Muscle layer of duodenum (tissue), 2 donors: Measurements from ENCODE around the gene UXT.
A peak's percentile ranks its signal among the peaks of the same experiment; 100 is the strongest.
"Not testable (repeated sequence)": the region's sequence is repeated elsewhere in the genome, so short reads cannot be mapped to it uniquely, and the experiment has no call there.

ENCODE experiments used
- H3K27ac ChIP-seq: one replicate; pipeline ENCODE4 v1.7.0; 2013; ENCODE audit warnings: mild to moderate bottlenecking, low read length
- H3K27me3 ChIP-seq: one replicate; pipeline ENCODE4 v1.7.0; 2013; ENCODE audit warnings: low read depth, mild to moderate bottlenecking, control low read depth, low read length
- H3K36me3 ChIP-seq, 2 donors: one replicate each; pipeline ENCODE4 v1.7.0; 2013; ENCODE audit warnings: low read length in 2 of 2, control low read depth in 1 of 2, mild to moderate bottlenecking in 1 of 2; ENCODE audit not compliant: insufficient read depth in 2 of 2, control insufficient read depth in 1 of 2
- H3K4me1 ChIP-seq, 2 donors: one replicate each; pipeline ENCODE4 v1.7.0; 2013; ENCODE audit warnings: low read length in 2 of 2, mild to moderate bottlenecking in 2 of 2, control low read depth in 1 of 2, moderate library complexity in 1 of 2; ENCODE audit not compliant: insufficient read depth in 2 of 2, control insufficient read depth in 1 of 2
- H3K4me3 ChIP-seq, 2 donors: one replicate each; pipeline ENCODE4 v1.7.0; 2013; ENCODE audit warnings: low read length in 2 of 2, low read depth in 1 of 2, mild to moderate bottlenecking in 1 of 2
- H3K9me3 ChIP-seq, 2 donors: one replicate each; pipeline ENCODE4 v1.7.0; 2013; ENCODE audit warnings: low read length in 2 of 2, control low read depth in 1 of 2, mild to moderate bottlenecking in 1 of 2; ENCODE audit not compliant: control insufficient read depth in 1 of 2
- donor health status: healthy.

The UXT gene

GRCh38 chrX:47658684-47659420 is at the start of gene UXT:
TSS of gene UXT (minus strand) at chrX:47659180. CDS start at chrX:47658927, 253 bp downstream.
- peaks cover 11 to 25% of the 10 kb centered on the region in 2 donors for H3K36me3 ChIP-seq
- no peaks in the 10 kb centered on the region for H3K4me1 ChIP-seq
- H3K27ac ChIP-seq = peak within 1 kb of the TSS; percentile 92
- no peaks in the 10 kb centered on the region for H3K9me3 ChIP-seq
- peak within 1 kb of the TSS; percentile 63 to 76 for H3K4me3 ChIP-seq
- no peaks in the 10 kb centered on the region for H3K27me3 ChIP-seq

GRCh38 chrX:47707031-47707780 is 48.2 kb upstream of the UXT start:
- H3K4me3 ChIP-seq = no peak overlapping the region

GRCh38 chrX:47706575-47706974 is 47.6 kb upstream of the UXT start:
- Histone ChIP-seq H3K4me1 (no peaks in the 10 kb centered on the region), H3K27ac (no peak overlapping the region), H3K36me3 (no peaks in the 10 kb centered on the region), H3K9me3 (no peaks in the 10 kb centered on the region), H3K4me3 (no peak overlapping the region), H3K27me3 (no peaks in the 10 kb centered on the region)

More at GRCh38 chrX:47707031-47707780, 48.2 kb upstream of the UXT start:
- Histone ChIP-seq H3K27me3 (no peaks in the 10 kb centered on the region), H3K4me1 (no peaks in the 10 kb centered on the region), H3K27ac (no peak overlapping the region), H3K9me3 (no peaks in the 10 kb centered on the region), H3K36me3 (no peaks in the 10 kb centered on the region)

GRCh38 chrX:47704736-47705135 is 45.8 kb upstream of the UXT start:
- no peaks in the 10 kb centered on the region for H3K27me3 ChIP-seq
- no peak overlapping the region for H3K4me3 ChIP-seq
- H3K27ac ChIP-seq = no peak overlapping the region
- H3K36me3 ChIP-seq = no peaks in the 10 kb centered on the region
- H3K9me3 ChIP-seq = no peaks in the 10 kb centered on the region
- H3K4me1 ChIP-seq = no peaks in the 10 kb centered on the region

GRCh38 chrX:47697181-47697580 is 38.2 kb upstream of the UXT start:
- H3K36me3 ChIP-seq = no peaks in the 10 kb centered on the region
- no peaks in the 10 kb centered on the region for H3K27me3 ChIP-seq
- no peak overlapping the region for H3K27ac ChIP-seq
- H3K4me3 ChIP-seq = no peak overlapping the region
- no peaks in the 10 kb centered on the region for H3K4me1 ChIP-seq
- H3K9me3 ChIP-seq = no peaks in the 10 kb centered on the region

GRCh38 chrX:47690175-47690574 is 31.2 kb upstream of the UXT start:
- Histone ChIP-seq H3K27me3 (no peaks in the 10 kb centered on the region), H3K4me1 (no peaks in the 10 kb centered on the region), H3K4me3 (no peak overlapping the region), H3K27ac (no peak overlapping the region), H3K9me3 (no peaks in the 10 kb centered on the region), H3K36me3 (no peaks in the 10 kb centered on the region)

GRCh38 chrX:47687263-47687662 is 28.3 kb upstream of the UXT start:
- H3K27ac ChIP-seq = no peak overlapping the region
- H3K36me3 ChIP-seq = no peaks in the 10 kb centered on the region
- no peak overlapping the region for H3K4me3 ChIP-seq
- no peaks in the 10 kb centered on the region for H3K27me3 ChIP-seq
- H3K4me1 ChIP-seq = no peaks in the 10 kb centered on the region
- H3K9me3 ChIP-seq = no peaks in the 10 kb centered on the region

GRCh38 chrX:47683829-47684205 is 24.8 kb upstream of the UXT start:
- H3K9me3 ChIP-seq = no peaks in the 10 kb centered on the region
- no peak overlapping the region for H3K27ac ChIP-seq
- no peaks in the 10 kb centered on the region for H3K36me3 ChIP-seq
- H3K4me3 ChIP-seq = no peak overlapping the region
- no peaks in the 10 kb centered on the region for H3K4me1 ChIP-seq
- no peaks in the 10 kb centered on the region for H3K27me3 ChIP-seq

GRCh38 chrX:47683184-47683828 is 24.3 kb upstream of the UXT start:
- no peaks in the 10 kb centered on the region for H3K4me1 ChIP-seq
- no peak overlapping the region for H3K27ac ChIP-seq
- no peaks in the 10 kb centered on the region for H3K9me3 ChIP-seq
- H3K36me3 ChIP-seq = no peaks in the 10 kb centered on the region
- no peaks in the 10 kb centered on the region for H3K27me3 ChIP-seq
- H3K4me3 ChIP-seq = no peak overlapping the region

GRCh38 chrX:47675959-47676859 is 17.2 kb upstream of the UXT start:
- not testable (repeated sequence) for H3K27ac ChIP-seq, H3K27me3 ChIP-seq

GRCh38 chrX:47674776-47675175 is 15.8 kb upstream of the UXT start:
- Histone ChIP-seq H3K27ac (no peak overlapping the region), H3K4me1 (no peaks in the 10 kb centered on the region), H3K9me3 (no peaks in the 10 kb centered on the region), H3K4me3 (no peak overlapping the region), H3K36me3 (no peaks in the 10 kb centered on the region), H3K27me3 (no peaks in the 10 kb centered on the region)

More at GRCh38 chrX:47675959-47676859, 17.2 kb upstream of the UXT start:
- H3K4me1 ChIP-seq, H3K4me3 ChIP-seq, H3K36me3 ChIP-seq, H3K9me3 ChIP-seq: not testable (repeated sequence)
